ENCODE measurements around the gene RAVER2. TPM values are rescaled to one million over a fixed set of nuclear protein-coding genes. Genes with fewer than 3 reads are reported as not detected.

The RAVER2 gene
- total RNA-seq, 1 donor from 2014 or later, result 7.5 TPM

DNA sequence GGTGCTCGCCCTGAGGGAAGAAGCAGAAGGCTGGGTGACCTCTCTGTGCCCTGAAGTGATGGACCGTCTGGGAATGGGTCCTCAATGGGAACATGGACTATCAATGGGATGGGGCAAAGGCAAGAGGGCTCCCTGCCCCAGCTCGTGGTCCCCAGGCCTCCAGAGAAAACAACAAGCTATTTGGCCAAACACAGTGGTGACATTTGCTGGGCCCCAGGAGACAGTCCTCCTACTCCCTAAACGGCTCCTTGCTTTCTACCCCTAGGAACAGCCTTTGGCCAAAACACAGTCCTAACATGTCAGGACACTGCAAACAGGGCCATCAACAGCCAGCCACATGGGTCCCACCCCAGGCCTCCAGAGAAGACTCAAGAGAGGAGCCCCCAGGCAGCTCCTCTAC is 102.8 kb downstream of the RAVER2 start:
- DNase-seq, result no peak

DNA sequence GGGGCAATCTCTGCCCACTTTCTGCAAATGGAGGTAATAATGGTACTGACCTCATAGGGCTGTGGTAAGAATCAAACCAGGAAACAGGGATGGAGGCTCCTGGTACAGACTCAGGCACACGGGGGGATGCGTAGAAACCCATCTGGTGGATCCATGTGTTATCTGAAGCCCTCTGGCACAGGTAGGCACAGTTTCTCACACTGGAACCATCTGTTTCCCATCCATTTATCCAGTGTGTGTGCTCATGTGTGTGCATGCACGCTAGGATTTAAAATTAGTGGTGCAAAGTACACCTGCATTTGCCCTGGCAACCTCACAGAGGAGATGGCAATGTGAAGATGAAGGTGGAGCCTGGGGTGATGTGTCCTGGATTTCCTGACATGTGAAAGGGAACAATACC is 103.3 kb downstream of the RAVER2 start:
- DNase-seq, result no peak

DNA sequence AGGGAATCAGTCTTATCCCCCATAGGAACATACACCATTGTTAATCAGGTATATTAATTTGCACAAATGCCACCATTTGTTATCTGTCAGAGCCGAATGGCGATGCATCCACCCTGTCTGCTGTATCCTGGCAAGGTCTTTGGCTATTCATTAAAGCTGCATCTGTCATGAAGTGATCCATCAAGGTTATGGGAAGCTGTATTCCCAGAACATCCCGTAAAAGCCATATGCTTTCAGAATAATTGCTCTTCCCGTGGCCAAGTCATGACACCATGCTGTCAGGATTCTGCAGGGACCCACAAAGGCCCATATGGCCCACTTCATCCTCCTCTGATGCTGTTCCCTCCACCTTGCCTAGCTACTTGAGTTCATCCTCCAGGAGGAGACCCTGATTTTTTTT is 103.9 kb downstream of the RAVER2 start:
- no peak for DNase-seq

DNA sequence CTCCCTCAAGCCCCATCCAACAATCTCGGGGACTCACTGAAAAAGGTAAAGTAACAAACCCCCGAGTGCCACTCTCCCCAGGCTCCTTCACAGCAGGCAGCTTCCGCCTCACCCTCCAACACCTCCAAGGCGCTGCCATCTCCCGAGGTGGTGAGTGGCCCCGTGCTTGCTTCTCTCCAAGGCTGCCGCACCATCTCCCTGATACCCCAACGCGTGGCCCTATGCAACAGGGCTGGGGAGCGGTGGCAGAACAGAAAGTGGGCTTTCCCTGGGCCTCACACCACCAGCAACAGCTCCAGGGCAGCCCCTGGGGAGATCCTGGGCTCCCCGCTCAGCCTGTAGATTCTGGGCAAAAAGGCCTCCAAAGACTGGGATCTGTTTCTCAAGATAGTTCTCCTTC is 105.1 kb downstream of the RAVER2 start:
- no peak for DNase-seq

DNA sequence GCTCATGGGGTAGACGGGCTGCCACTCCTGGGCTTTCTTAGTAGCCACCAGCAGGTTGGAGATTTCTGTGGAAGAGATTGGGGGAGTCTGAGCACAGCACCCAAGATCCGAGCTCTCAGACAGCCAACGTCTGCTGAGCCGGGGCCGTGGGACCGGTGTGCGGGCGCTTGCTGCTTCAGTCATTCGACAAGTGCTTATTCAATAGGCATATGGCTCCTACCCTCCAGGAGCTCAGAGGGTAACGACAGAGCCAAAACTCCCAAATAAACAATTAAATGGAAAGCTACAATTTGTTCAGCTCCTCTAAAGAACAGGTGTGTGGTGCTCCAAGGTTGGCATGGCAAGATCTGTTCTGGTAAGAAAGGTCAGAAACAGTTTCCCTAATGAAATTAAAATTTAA is 106.0 kb downstream of the RAVER2 start:
- DNase-seq, result no peak

DNA sequence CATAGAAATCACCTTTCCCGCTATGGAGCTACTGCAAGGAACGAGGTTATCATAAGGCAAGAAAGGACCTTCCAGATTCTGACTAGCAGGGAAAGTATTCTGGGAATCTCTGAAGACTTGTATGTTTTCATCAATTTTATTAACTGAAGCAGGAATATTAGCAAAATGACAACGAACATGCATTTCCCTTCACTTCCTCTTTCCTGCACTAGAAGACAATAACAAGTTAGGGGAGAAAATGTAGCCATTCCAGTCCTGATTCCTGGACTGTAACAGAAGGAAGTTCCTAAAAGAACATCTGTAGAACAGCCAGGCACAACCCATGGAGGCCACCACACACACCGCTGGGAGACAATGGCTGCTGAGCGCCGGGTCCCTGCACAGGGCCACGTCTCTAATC is 106.8 kb downstream of the RAVER2 start:
- DNase-seq, result peak; percentile 72

DNA sequence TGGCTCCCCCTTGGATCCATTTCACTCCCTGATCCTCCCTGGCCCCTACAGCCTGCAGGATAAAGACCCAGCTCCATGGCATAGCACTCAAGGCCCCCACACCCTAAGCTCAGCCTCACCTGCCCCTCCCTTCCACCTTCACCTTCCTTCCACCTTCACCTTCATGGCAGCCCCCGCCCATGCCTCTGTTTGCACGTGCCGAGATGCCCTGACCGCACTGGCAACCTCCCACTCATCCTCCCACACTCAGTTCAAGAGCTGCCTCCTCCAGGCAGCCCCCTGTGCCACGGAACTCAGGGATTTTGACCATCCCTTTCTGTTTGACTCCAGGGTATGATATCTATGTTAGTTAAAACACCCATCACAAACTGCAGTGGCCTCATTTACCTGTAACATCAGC is 109.8 kb downstream of the RAVER2 start:
- DNase-seq, result no peak

DNA sequence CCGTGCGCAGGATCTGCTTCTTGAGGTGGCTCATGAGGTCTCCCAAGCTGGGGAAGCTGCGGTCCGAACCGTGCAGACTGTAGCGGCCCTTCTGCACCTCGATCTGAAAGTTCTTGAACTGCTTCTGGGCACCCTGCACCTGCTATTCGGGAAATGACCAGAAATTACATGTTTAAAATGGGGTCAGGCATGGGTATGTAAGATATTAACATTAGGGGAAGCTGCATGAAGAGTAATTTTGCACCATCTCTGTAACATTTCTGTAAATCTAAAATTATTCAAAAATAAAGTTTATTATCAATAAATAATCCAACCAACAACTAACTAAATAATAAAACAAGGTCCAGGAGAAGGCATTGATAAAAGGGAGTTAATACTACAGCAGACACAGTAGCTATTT is 110.7 kb downstream of the RAVER2 start:
- no peak for DNase-seq

DNA sequence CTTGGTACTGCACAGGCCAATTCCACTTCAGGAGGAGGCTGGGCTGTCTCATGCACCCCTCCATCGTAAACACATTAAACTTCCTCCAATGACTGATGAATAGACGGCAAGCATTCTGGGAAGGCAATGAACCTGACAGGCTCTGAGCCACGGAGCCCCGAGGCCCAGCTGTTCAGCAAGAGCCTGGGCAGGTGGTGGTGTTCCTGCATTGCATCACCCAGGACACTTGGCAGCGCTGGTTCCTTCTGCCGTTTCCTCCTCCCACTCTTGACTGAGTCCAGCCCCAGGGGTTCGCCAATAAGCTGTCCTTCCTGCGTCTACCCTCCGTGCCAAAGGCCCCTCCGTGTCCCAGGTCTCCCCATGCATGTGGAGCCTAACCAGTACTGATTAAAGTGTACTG is 111.7 kb downstream of the RAVER2 start:
- no peak for DNase-seq

DNA sequence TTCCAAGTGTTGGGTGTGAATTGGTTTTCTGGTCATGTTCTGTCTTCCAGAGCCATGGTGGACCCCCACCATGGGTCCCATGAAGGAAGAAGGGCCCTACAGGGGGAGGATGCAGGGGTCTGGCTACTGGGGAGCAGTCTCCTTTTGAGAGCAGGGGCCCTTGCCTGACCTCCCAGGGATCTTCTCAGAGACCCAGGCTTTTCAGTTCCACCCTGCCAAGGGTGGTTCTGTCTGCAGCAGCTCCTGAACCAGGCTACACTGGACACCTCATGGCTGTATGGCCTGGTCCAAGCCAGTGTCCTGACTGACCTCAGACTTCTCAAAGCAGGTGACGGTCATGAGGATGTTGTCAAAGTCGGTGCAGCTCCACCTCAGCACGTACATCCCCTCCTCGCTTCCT is 112.5 kb downstream of the RAVER2 start:
- no peak for DNase-seq

DNA sequence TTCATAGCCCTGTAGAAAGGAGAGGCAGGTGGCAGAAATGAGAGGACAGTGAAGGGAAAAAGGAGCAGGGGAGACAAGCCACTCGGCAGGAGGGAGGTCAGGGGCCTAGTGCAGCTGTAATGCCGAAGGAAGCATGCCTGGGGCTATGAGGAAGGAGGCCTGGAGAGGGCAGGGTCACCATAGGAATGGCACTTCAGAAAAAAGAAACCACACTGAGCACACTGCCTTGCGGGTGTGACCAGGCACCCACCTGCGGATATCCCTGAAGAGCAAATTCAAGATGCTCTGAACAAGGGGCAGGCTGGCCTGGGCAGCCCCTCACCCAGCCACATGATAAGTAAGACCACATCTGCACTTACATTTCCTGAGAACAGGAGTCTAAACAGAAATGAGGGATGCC is 116.7 kb downstream of the RAVER2 start:
- DNase-seq, result peak; percentile 39

DNA sequence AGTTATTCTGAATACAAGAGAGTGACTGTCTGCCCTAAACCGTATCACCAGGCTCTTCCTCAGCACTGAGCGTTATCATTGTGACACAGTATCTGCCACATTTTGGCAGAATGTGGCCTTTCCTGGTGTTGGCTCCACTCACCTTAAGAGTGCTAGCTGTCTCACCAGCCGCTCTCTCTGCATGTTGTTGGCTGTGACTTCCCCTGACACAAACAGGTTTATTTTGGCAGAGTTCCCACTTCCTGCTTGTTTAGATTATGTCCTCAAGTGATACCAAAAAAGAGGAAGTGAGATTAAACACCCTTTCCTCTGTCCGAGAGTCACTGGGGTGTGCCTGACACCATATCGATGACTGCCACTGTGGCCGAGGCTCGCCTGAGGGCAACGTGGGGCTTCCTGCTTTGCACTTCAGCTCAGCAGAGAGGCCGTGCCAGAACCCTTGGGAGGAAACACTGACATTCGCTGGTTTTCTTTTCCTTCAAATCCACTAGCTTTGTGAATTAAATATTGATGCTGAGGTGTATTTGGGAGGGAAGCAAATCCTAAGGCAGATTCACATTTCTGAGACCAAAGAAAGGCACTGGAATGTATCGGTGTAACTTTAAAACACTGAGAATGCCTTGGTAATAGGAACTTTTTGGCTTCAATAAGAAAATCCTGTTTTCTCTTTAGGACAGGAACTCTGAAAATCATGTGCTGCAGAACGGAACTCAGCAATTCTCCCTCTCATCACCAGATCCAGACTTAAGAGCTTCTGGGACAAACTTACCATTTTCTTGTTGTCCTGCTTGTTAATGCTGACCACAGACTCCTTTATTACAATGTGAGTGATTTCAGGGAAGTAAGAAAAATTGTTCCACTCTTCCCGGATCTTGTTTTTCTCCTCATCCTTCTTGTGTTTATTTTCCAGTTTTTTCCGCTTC is 119.4 kb downstream of the RAVER2 start:
- DNase-seq, result peak; percentile 88

DNA sequence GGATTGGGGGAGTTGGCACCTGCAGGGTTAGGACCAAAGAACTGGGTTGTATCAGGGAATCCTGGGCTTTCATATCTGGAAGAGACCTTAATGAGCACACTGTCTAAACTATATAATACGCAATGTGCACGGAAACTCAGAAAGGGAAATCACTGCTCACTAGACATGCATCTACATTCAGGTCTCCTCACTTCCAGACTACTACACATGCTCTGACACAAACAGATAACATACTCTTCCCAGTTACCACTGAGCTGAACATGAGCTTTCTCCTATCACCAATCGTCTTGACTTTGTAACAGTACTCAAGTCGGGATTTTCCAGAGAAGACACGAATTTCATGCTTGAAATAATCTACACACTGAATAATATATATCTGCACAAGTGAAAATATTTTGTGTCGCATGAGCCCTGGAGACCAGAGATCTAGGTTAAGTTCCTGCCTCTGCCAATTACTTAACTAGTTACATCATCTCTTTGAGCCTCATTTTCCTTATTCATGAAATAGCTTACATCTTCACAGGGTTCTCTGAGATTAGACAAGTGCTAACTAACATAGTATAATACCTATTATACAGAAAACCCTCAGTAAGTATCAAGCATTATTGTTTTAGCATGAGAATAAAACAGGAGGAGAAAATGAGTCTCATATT is 120.4 kb downstream of the RAVER2 start:
- DNase-seq, result no peak

DNA sequence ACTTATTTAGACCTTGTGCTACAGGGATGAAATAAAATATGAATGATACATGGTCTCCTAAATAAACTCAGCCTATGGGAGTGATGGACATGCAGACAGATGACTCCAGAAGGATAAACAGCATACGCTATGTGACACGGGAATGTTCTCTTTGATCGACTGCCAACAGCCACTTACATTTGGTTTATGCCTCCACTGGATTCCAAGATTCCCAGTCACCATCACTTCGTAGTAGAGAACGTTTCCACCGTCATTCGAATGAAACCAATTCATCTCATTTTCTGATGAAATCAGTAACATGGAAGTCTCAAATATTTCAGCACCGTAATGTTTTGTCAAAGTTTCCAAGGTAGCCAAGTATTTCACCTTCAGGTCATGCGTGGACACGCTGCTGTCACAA is 121.8 kb downstream of the RAVER2 start:
- DNase-seq, result no peak

DNA sequence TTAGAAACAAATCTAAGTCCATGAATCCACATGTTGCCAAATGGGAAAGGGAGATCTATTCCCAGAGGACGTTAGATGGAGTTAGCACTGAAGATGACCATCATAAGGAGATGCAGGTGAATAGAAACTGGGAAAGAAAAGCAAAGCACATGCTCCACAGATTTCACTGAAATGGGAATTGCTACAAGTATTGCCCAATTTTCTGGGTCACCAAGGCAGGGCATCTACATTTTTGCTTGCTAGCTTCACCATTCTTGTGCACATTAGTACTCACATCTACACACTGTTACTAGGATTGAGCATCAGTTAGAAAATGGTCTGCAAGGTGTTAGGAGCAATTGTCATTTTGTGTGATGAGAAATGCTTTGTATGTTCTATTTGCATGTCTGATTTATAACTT is 122.4 kb downstream of the RAVER2 start:
- DNase-seq, result no peak

DNA sequence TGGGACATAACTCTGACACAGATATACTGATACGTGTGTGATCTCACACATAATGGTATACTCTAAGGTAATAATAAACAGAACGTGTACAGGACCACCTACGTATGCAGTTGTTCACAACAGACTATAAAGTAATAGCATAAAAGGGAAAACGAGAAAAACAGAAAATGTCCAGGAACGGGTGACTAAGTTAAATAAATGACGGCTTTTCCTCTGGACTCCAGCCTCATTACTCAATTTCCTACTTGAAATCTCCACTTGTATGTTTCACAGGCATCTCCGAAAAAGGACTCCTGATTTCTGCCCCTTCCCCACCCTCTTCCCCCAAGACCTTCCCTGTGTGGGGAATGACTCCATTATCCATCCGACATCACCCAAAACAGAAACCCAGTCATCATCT is 126.4 kb downstream of the RAVER2 start:
- DNase-seq, result peak; percentile 80

DNA sequence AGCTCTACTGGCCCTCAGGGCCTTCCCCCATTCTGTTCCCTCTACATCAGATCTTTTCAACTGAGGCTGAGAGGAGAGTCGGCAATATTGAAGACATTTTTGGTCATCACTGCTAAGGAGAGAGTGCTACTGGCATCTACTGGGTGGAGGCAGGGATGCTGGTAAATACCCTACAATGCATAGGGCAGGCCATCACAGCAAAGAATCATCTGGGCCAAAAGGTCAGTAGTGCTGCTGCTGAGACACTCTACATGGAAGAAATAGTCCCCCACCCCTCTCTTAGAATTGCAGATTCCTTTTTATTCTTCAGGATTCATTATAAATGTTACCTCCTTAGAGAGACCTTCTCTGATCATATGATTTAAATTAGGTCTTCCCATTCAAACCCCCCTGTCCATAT is 127.2 kb downstream of the RAVER2 start:
- no peak for DNase-seq

DNA sequence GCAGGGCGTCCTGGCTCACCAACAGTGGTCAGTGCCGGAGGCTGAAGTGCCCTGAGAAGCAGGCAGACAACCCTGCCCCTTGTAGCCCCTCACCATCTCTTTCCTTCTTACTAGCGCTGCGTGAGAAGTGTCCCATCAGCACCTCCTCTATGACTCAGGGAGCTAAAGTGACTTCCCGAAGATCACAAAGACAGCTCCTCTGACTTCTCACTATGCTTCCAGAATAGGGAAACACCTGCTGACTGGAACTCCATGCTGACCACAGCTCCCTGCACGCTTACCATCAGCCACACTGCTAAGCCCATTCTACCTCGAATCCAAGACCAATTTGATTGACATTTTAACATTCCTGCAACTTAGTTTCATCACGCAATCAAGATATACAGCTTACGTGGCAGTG is 128.7 kb downstream of the RAVER2 start:
- peak; percentile 71 for DNase-seq

DNA sequence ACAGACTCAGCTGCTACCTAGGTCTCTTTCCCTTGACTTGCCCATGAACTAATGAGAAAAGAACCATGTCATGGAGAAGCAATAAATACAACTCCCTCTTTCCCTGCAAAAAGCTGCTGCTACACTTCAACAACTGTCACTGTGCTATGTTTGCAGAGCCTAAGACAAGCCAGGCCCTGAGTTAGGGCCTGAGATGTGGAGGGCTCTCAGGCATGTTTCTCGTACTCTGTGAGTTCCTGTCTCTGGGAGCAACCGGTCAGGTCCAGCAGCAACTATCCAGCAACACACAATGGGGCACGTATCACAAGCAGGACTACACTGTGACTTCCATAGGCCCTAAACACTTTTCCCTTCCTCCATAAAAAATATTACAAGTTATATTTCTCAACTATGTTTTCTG is 129.8 kb downstream of the RAVER2 start:
- no peak for DNase-seq

DNA sequence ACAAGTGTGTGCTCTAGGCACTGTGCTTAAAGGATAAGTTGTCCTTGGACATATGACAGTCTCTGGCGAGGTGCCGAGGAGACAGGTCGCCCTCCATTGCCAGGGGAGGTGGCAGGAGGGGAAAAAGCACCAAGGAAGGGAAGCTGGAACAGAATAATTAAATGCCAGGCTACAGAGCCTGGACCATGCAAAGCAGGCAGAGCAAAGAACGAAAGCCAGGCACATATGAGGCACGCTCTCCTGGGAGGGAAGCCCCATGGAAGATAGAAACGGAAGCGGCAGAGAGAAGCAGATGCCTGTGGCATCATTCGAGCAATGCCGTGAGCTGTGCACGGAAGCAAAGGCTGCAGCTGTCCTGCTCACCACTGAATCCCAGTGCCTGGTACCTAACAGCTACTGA is 130.2 kb downstream of the RAVER2 start:
- DNase-seq, result no peak

DNA sequence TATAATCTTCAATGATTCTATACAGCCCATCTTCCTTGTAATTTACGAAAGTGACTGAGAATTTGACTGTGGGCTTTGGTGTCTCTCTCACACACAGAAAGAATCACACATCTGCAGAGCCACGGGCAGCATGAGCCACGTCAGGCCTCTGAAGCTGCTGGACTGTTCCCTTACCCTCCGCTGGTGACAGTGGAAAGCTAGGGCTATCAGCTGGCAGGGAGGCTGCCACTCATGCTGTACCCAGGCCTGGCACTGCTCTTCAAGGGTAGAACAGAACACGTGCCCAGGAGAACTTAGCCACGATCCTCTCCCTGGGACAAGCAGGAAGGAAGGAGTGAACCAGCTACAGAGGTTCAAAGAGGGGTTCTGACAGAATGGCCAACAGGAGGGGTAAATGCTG is 130.7 kb downstream of the RAVER2 start:
- DNase-seq, result no peak

DNA sequence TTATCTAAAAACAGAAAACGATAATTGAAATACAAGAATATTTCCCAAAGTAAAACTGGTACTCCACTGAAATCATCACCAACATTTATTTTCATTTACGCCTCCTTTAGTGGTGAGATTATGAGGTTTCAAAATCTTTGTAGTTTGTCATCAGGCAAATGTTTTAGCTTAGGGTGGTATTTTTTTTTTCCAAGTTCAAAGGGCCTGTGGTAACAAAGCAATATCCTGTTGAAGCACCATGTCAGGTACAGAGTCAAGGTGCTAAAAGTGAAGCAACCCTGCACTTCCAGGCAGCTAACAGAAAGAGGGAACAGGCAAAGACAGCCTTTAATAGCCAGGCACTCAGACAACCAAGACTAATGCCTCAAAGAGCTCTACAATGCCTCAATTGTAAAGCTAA is 132.3 kb downstream of the RAVER2 start:
- no peak for DNase-seq

DNA sequence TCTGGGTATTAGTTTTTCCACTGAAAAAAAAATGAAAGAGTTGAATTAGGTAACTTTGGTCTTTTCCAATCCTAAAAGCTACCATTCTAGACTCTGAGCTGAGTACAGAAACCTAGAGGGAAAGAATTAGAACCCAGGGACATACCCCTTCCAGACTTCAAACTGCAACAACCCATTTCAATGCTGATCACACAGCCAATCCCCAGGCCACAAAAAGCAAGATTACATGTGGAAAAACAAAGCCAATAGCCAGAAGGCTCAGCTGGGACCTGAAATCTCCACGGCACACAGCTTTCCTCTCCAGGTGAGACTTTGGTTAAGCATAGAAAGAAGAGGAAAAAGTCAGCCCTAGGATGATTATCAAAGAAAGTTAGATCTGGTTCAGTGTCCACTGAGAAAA is 132.7 kb downstream of the RAVER2 start:
- no peak for DNase-seq

DNA sequence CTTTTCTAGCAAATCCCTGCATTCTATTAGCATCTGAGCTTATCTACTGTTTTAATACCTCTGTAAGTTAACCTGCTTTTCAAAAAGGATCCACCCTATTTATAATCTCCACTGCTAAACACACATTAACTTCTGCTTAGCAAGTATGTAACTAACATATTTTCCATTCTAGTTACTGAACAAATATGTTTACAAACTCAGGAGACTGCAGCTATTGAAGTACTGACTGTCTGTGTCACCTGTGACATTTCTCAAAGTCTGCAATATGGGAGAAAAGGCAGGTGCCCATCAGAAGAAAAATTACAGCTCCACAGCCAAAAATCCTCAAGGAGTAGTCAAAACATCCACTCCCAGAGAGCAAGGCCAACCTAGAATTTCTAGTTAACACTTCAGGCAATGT is 133.2 kb downstream of the RAVER2 start:
- DNase-seq, result no peak
